Spleen (tissue), 7 donors: ENCODE results near the gene SH2D2A.

Source experiments
- POLR2A ChIP-seq, 3 donors: fragments of 450-650 bp; IDR thresholded peaks; one replicate each; pipeline ENCODE4 v1.5.1; 2017; ENCODE audit warnings: antibody characterized with exemption in 3 of 3, mild to moderate bottlenecking in 1 of 3
- TF ChIP-seq, protein P1 (sequence below), 11 experiments: fragments of 200-600 bp in 7 of 11; fragments of 450-650 bp in 4 of 11; sonication (generic) in 4 of 11; IDR thresholded peaks in 8 of 11; conservative IDR thresholded peaks in 3 of 11; 1 replicate in 7 of 11; 2 replicates in 4 of 11; pipeline versions ENCODE4 v1.4.0 to v1.8.0; 2016 to 2021; ENCODE audit warnings: antibody characterized with exemption in 11 of 11, inconsistent platforms in 4 of 11, mild to moderate bottlenecking in 1 of 11
- donor health status: DM: no; HTN: no; CAD: no; lungs with moderate emphysema.
- donor health status: DM: no; HTN: no; CAD: no.
- donor health status: DM: no; HTN: no; CAD: no.

DNA sequence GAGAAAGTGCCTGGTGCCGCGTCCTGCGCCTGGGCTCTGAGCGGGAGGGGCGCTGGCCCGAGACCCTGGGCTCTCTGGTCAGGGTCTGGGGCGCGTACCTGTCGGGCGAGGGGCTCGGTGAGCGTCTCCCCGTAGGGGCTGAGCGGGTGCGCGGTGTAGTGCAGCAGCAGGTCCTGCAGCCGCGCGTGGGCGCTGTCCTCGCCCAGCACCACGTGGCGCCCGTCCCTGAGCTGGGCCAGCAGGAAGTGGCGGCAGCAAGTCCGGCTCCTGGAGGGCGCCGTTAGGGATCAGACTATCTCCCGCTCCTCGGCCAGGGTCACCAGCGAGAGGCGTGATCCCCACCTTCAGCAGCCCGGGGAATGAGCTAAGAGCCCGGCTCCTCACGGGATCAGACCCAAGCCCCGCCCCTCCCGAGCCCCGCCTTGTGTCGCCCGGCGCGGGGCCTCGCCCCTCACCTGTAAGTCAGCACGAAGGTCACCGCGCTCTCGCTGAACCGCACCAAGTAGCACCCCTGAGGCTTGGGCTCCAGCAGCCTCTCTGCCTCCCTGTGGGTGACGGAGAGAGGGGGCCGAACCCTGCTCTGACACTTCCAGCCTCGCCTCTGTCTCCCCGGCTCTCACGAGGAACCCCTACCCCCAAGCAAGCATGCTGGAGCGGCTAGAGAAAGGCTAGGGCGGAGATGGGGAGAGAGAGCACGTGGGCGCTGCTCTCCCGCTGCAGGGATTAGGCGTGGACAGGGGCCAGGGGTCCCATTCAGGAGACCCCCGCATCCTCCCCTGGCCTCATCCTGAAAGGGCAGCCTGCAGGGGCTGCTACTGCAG, 2.7 kb downstream of the SH2D2A start:
- TF ChIP-seq, protein P1, sequence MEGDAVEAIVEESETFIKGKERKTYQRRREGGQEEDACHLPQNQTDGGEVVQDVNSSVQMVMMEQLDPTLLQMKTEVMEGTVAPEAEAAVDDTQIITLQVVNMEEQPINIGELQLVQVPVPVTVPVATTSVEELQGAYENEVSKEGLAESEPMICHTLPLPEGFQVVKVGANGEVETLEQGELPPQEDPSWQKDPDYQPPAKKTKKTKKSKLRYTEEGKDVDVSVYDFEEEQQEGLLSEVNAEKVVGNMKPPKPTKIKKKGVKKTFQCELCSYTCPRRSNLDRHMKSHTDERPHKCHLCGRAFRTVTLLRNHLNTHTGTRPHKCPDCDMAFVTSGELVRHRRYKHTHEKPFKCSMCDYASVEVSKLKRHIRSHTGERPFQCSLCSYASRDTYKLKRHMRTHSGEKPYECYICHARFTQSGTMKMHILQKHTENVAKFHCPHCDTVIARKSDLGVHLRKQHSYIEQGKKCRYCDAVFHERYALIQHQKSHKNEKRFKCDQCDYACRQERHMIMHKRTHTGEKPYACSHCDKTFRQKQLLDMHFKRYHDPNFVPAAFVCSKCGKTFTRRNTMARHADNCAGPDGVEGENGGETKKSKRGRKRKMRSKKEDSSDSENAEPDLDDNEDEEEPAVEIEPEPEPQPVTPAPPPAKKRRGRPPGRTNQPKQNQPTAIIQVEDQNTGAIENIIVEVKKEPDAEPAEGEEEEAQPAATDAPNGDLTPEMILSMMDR (IDR thresholded peaks at IDR 0.05 in 8 of 11, conservative IDR thresholded peaks at IDR 0.05 in 3 of 11), result peak; percentile 39 to 80 (median 61)
- peak in 1 of 3 donors; percentile 18 for TF ChIP-seq POLR2A (IDR thresholded peaks at IDR 0.05)
